Muscle of leg (tissue), 11 donors: ENCODE measurements around the gene POU3F1. TPM values are rescaled to one million over a fixed set of nuclear protein-coding genes. Genes with fewer than 3 reads are reported as not detected.

Experiments
- DNase-seq: peaks from one replicate; pipeline ENCODE4 v3.0.0; 2013
- H3K27ac ChIP-seq: one replicate; pipeline ENCODE4 v1.5.1; 2013; ENCODE audit warnings: mild to moderate bottlenecking, low read length, control low read depth
- H3K27me3 ChIP-seq: one replicate; pipeline ENCODE4 v1.6.1; 2013; ENCODE audit warnings: low read length; ENCODE audit not compliant: control insufficient read depth, insufficient read depth
- H3K36me3 ChIP-seq: one replicate; pipeline ENCODE4 v1.6.1; 2013; ENCODE audit warnings: low read length; ENCODE audit not compliant: control insufficient read depth, insufficient read depth
- H3K4me1 ChIP-seq: one replicate; pipeline ENCODE4 v1.6.1; 2013; ENCODE audit warnings: low read length; ENCODE audit not compliant: control insufficient read depth, insufficient read depth
- H3K4me3 ChIP-seq: one replicate; pipeline ENCODE4 v1.5.1; 2013; ENCODE audit warnings: low read length, control low read depth
- H3K9me3 ChIP-seq: replicated peaks from 2 replicates; pipeline ENCODE4 v1.6.1; 2013; ENCODE audit warnings: low read depth, low read length; ENCODE audit not compliant: control insufficient read depth
- WGBS: methylation state at CpG from one replicate; pipeline ENCODE4 v1.1.5; 2013; ENCODE audit warnings: missing lambda C conversion rate; ENCODE audit not compliant: insufficient coverage; 5-methylcytosine and 5-hydroxymethylcytosine counted together
- polyA plus RNA-seq, 8 donors: library from polyadenylated mRNA; unstranded; fragments of 120-200 nt; gene quantifications; one replicate each; pipeline versions ENCODE4 v1.2.1 to v1.2.3, GENCODE V29; 2013; ENCODE audit warnings: inconsistent platforms in 1 of 8, low replicate concordance in 1 of 8; ENCODE audit not compliant: insufficient read length in 8 of 8, insufficient read depth in 1 of 8
- total RNA-seq: library from RNA; stranded (reverse); fragments of 120-200 nt; gene quantifications from one replicate; pipeline ENCODE4 v1.2.4, GENCODE V29; 2013

Gene POU3F1
- total and polyA plus RNA-seq, 9 donors: 0.68 to 1.9 (median 1.2) TPM

GRCh38 chr1:37997256-37998088 lies 49.1 kb downstream of the POU3F1 start:
- no peak for DNase-seq
- WGBS: 79% methylated on average over 13 of the region's 25 CpGs
- no peaks in the 10 kb centered on the region for H3K9me3 ChIP-seq
- H3K4me1 ChIP-seq: peaks cover 76% of the 10 kb centered on the region
- peak overlapping the region; percentile 97 for H3K27ac ChIP-seq
- H3K36me3 ChIP-seq: peaks cover 36% of the 10 kb centered on the region
- no peak overlapping the region for H3K4me3 ChIP-seq
- no peaks in the 10 kb centered on the region for H3K27me3 ChIP-seq

GRCh38 chr1:37995751-37996345 lies 50.7 kb downstream of the POU3F1 start:
- no peaks in the 10 kb centered on the region for H3K27me3 ChIP-seq
- H3K4me3 ChIP-seq: peak overlapping the region; percentile 35
- DNase-seq: peak; percentile 99
- 6% methylated on average over 39 of the region's 46 CpGs for WGBS
- H3K4me1 ChIP-seq: peaks cover 60% of the 10 kb centered on the region
- no peaks in the 10 kb centered on the region for H3K9me3 ChIP-seq
- peaks cover 36% of the 10 kb centered on the region for H3K36me3 ChIP-seq
- peak overlapping the region; percentile 97 for H3K27ac ChIP-seq

GRCh38 chr1:37994886-37995566 lies 51.6 kb downstream of the POU3F1 start:
- Histone ChIP-seq H3K36me3 (peaks cover 36% of the 10 kb centered on the region), H3K4me3 (peak overlapping the region; percentile 35), H3K4me1 (peaks cover 56% of the 10 kb centered on the region), H3K27me3 (no peaks in the 10 kb centered on the region), H3K9me3 (no peaks in the 10 kb centered on the region), H3K27ac (peak overlapping the region; percentile 97)
- WGBS: 62% methylated on average over 5 of the region's 11 CpGs
- peak; percentile 51 for DNase-seq

Other genes with a start within 250 kb of the POU3F1 start
- 45.0 TPM for gene C1orf122, start 239.0 kb downstream of the POU3F1 start, total RNA-seq
- gene C1orf122, start 239.0 kb downstream of the POU3F1 start, polyA plus RNA-seq: 10 to 100 TPM; 35.9 to 50.9 (median 46.7) TPM
- gene YRDC, start 238.6 kb downstream of the POU3F1 start, total RNA-seq: 6.7 TPM
- gene YRDC, start 238.6 kb downstream of the POU3F1 start, polyA plus RNA-seq: 1 to 10 TPM; 6.3 to 9.6 (median 7.5) TPM
- 2.4 TPM for gene MTF1, start 187.2 kb downstream of the POU3F1 start, total RNA-seq
- 1 to 10 TPM; 4.1 to 6.4 (median 5.3) TPM for gene MTF1, start 187.2 kb downstream of the POU3F1 start, polyA plus RNA-seq
- gene INPP5B, start 99.7 kb downstream of the POU3F1 start, total RNA-seq: 14.2 TPM
- 10 to 100 TPM in 3 of 8 donors, 1 to 10 TPM in 5; 9.1 to 14.1 (median 9.6) TPM for gene INPP5B, start 99.7 kb downstream of the POU3F1 start, polyA plus RNA-seq
- 54.4 TPM for gene SF3A3, start 56.8 kb downstream of the POU3F1 start, total RNA-seq
- 10 to 100 TPM; 44.8 to 71.6 (median 57.7) TPM for gene SF3A3, start 56.8 kb downstream of the POU3F1 start, polyA plus RNA-seq
- 81.6 TPM for gene FHL3, start 41.3 kb downstream of the POU3F1 start, total RNA-seq
- gene FHL3, start 41.3 kb downstream of the POU3F1 start, polyA plus RNA-seq: 100 to 1,000 TPM in 7 of 8 donors, 10 to 100 TPM in 1; 91.0 to 193 (median 120) TPM
- gene UTP11, start 34.1 kb downstream of the POU3F1 start, total RNA-seq: 89.6 TPM
- 100 to 1,000 TPM in 1 of 8 donors, 10 to 100 TPM in 7; 62.1 to 103 (median 90.6) TPM for gene UTP11, start 34.1 kb downstream of the POU3F1 start, polyA plus RNA-seq